Omental fat pad (tissue), 4 donors: ENCODE results near the gene THRA. TPM values are rescaled to one million over a fixed set of nuclear protein-coding genes. Genes with fewer than 3 reads are reported as not detected.

Experiments
- ATAC-seq: fragments of 150-250 bp; one replicate; pipeline ENCODE4 v1.9.1; 2016; ENCODE audit warnings: mild to moderate bottlenecking, moderate library complexity; ENCODE audit not compliant: low FRiP score
- DNase-seq: peaks from one replicate; pipeline ENCODE4 v3.0.0-alpha.2; 2019; ENCODE audit warnings: low spot score
- CTCF ChIP-seq, 3 donors: fragments of 450-650 bp; IDR thresholded peaks; one replicate each; pipeline ENCODE4 v1.5.1; 2016 to 2017; ENCODE audit warnings: antibody characterized with exemption in 3 of 3, mild to moderate bottlenecking in 3 of 3, moderate library complexity in 2 of 3
- total RNA-seq, 4 donors: library from RNA; depleted of rRNA; stranded (reverse); fragments of >200 nt; gene quantifications; one replicate each; pipeline ENCODE4 v1.1.0, GENCODE V29; 2016

Gene THRA
- total RNA-seq, 4 donors from 2014 or later = 35.7 to 87.2 (median 55.2) TPM

- ATAC-seq = peak; percentile 35
- TF ChIP-seq CTCF (IDR thresholded peaks at IDR 0.05) = peak in 2 of 3 donors; percentile 39 to 68
- DNase-seq = peak; percentile 75
Observed at GRCh38 chr17:40075201-40075941, 12.6 kb downstream of the THRA start.

GRCh38 chr17:40075942-40076498, 13.3 kb downstream of the THRA start:
- no peak for ATAC-seq
- TF ChIP-seq CTCF (IDR thresholded peaks at IDR 0.05) = no peak
- no peak for DNase-seq

- DNase-seq (no peak), ATAC-seq (no peak)
- TF ChIP-seq CTCF (IDR thresholded peaks at IDR 0.05) = no peak
Observed at GRCh38 chr17:40076591-40076990, 13.8 kb downstream of the THRA start.

- TF ChIP-seq CTCF (IDR thresholded peaks at IDR 0.05) = no peak
- no peak for ATAC-seq
- DNase-seq = no peak
Observed at GRCh38 chr17:40079545-40079944, 16.8 kb downstream of the THRA start.

- ATAC-seq (no peak), DNase-seq (no peak)
- no peak for TF ChIP-seq CTCF (IDR thresholded peaks at IDR 0.05)
Observed at GRCh38 chr17:40084477-40084876, 21.7 kb downstream of the THRA start.

- TF ChIP-seq CTCF (IDR thresholded peaks at IDR 0.05) = peak in 1 of 3 donors; percentile 42
- no peak for DNase-seq
- no peak for ATAC-seq
Observed at GRCh38 chr17:40086150-40087044, 23.6 kb downstream of the THRA start.
